HCT116 (cell line): ENCODE results near the gene DNAJB8. TPM values are rescaled to one million over a fixed set of nuclear protein-coding genes. Genes with fewer than 3 reads are reported as not detected.

Experiments
- ATAC-seq: fragments of 200-7000 bp; cut with Tn5 transposase; 2 replicates; pipeline ENCODE4 v1.9.1; 2020; ENCODE audit warnings: mild to moderate bottlenecking, moderate library complexity
- BruUV-seq: library from RNA; stranded (reverse); fragments of 400-500 nt; replicated peaks from 2 replicates; lab custom pipeline; 2021; lab: Mats Ljungman, UMichigan
- CTCF ChIA-PET: fragments of 300-600 bp; sonication (Branson Sonifier 250); formaldehyde crosslinking; loops from one replicate; lab custom pipeline; 2021; ENCODE audit warnings: antibody characterized with exemption; lab: Charles Lee
- POLR2A ChIA-PET: fragments of 300-600, 350-600 bp; sonication (Branson Sonifier 250); formaldehyde crosslinking; loops from one replicate; lab custom pipeline; 2021; ENCODE audit warnings: antibody characterized with exemption; lab: Charles Lee
- RAD21 ChIA-PET, 2 experiments: fragments of 300-600 bp; sonication (Branson Sonifier 250); formaldehyde crosslinking; loops; one replicate each; lab custom pipeline; 2023; ENCODE audit warnings: low total read pairs in 2 of 2; ENCODE audit not compliant: uncharacterized antibody in 2 of 2, unreplicated experiment in 2 of 2, low non-redundant PET in 1 of 2; lab: Charles Lee
- DNase-seq: peaks from one replicate; pipeline ENCODE4 v3.0.0-alpha.2; 2010; ENCODE audit warnings: low read depth, low spot score
- H2AFZ ChIP-seq: fragments of 200-600 bp; shearing (Covaris generic), sonication (generic); 2 replicates; pipeline ENCODE4 v1.6.1; 2017; ENCODE audit warnings: low read depth, mixed run types, mixed read lengths, antibody characterized with exemption, low read length; ENCODE audit not compliant: poor library complexity, severe bottlenecking
- H3K27ac ChIP-seq: 2 replicates; pipeline ENCODE4 v1.5.1; 2012; ENCODE audit warnings: low read depth, low read length
- H3K27me3 ChIP-seq: fragments of 200-600 bp; sonication (generic); 2 replicates; pipeline ENCODE4 v1.6.1; 2016; ENCODE audit warnings: mixed run types, low read length, mixed read lengths; ENCODE audit not compliant: insufficient read depth
- H3K36me3 ChIP-seq, 2 experiments: fragments of 200-500 bp in 1 of 2; fragments of 200-600 bp in 1 of 2; sonication (Bioruptor generic) in 1 of 2; sonication (generic) in 1 of 2; 2 replicates each; pipeline versions ENCODE4 v1.5.1 to v1.6.1; 2014 to 2016; ENCODE audit warnings: low read length in 2 of 2, inconsistent platforms in 1 of 2, mixed read lengths in 1 of 2, mixed run types in 1 of 2; ENCODE audit not compliant: insufficient read depth in 2 of 2, control insufficient read depth in 1 of 2
- H3K4me1 ChIP-seq, 2 experiments: fragments of 200-600 bp in 1 of 2; sonication (generic) in 1 of 2; 2 replicates each; pipeline versions ENCODE4 v1.5.1 to v1.6.1; 2012 to 2017; ENCODE audit warnings: low read length in 2 of 2, inconsistent platforms in 1 of 2, mild to moderate bottlenecking in 1 of 2, mixed read lengths in 1 of 2, mixed run types in 1 of 2, moderate library complexity in 1 of 2; ENCODE audit not compliant: insufficient read depth in 2 of 2, control insufficient read depth in 1 of 2
- H3K4me2 ChIP-seq: fragments of 200-600 bp; sonication (generic); 2 replicates; pipeline ENCODE4 v1.6.1; 2017; ENCODE audit warnings: mixed run types, low read length, mixed read lengths
- H3K4me3 ChIP-seq, 2 experiments: fragments of 200-600 bp in 1 of 2; sonication (generic) in 1 of 2; replicated peaks in 1 of 2; 2 replicates each; pipeline ENCODE4 v1.5.1; 2011 to 2016; ENCODE audit warnings: low read length in 2 of 2, control low read depth in 1 of 2, low read depth in 1 of 2, mild to moderate bottlenecking in 1 of 2, mixed read lengths in 1 of 2, mixed run types in 1 of 2
- H3K79me2 ChIP-seq: fragments of 200-600 bp; sonication (generic); 2 replicates; pipeline ENCODE4 v1.6.1; 2017; ENCODE audit warnings: mild to moderate bottlenecking, mixed run types, low read length, moderate library complexity, mixed read lengths; ENCODE audit not compliant: insufficient read depth
- H3K9ac ChIP-seq: fragments of 200-600 bp; sonication (generic); 2 replicates; pipeline ENCODE4 v1.6.1; 2016; ENCODE audit warnings: low read length, mixed read lengths
- H3K9me2 ChIP-seq: fragments of 200-600 bp; sonication (generic), shearing (Covaris generic); 2 replicates; pipeline ENCODE4 v1.6.1; 2017; ENCODE audit warnings: mixed run types, mild to moderate bottlenecking, moderate library complexity; ENCODE audit not compliant: insufficient read depth
- H3K9me3 ChIP-seq, 2 experiments: fragments of 200-500 bp in 1 of 2; fragments of 200-600 bp in 1 of 2; sonication (Bioruptor generic) in 1 of 2; sonication (generic) in 1 of 2; 2 replicates each; pipeline ENCODE4 v1.6.1; 2014 to 2017; ENCODE audit warnings: low read length in 2 of 2, mixed read lengths in 2 of 2, inconsistent platforms in 1 of 2, low read depth in 1 of 2, mild to moderate bottlenecking in 1 of 2, mixed run types in 1 of 2, moderate library complexity in 1 of 2; ENCODE audit not compliant: control insufficient read depth in 1 of 2, insufficient read depth in 1 of 2
- H4K20me1 ChIP-seq: fragments of 200-600 bp; sonication (generic), shearing (Covaris generic); 2 replicates; pipeline ENCODE4 v1.6.1; 2017; ENCODE audit warnings: mixed run types, mild to moderate bottlenecking, moderate library complexity; ENCODE audit not compliant: insufficient read depth
- CBX3 ChIP-seq: IDR thresholded peaks from 2 replicates; pipeline ENCODE4 v1.6.1; 2012; ENCODE audit warnings: low read depth
- ELF1 ChIP-seq: IDR thresholded peaks from 2 replicates; pipeline ENCODE4 v1.6.1; 2012; ENCODE audit warnings: low read depth, borderline replicate concordance
- FOSL1 ChIP-seq: IDR thresholded peaks from 2 replicates; pipeline ENCODE4 v1.6.1; 2012; ENCODE audit warnings: low read depth
- JUND ChIP-seq: IDR thresholded peaks from 2 replicates; pipeline ENCODE4 v1.6.1; 2012
- POLR2A ChIP-seq: IDR thresholded peaks from 2 replicates; pipeline ENCODE4 v1.7.0; 2011; ENCODE audit warnings: borderline replicate concordance; ENCODE audit not compliant: insufficient read depth, insufficient read length; ENCODE audit errors: extremely low read depth
- POLR2AphosphoS5 ChIP-seq: IDR thresholded peaks from 2 replicates; pipeline ENCODE4 v1.6.1; 2011; ENCODE audit warnings: mild to moderate bottlenecking, low read depth, low read length, moderate library complexity
- RAD21 ChIP-seq: IDR thresholded peaks from 2 replicates; pipeline ENCODE4 v1.6.1; 2012; ENCODE audit warnings: low read depth, mild to moderate bottlenecking
- SIN3A ChIP-seq: IDR thresholded peaks from 2 replicates; pipeline ENCODE4 v1.6.1; 2012; ENCODE audit warnings: low read depth
- SRF ChIP-seq: IDR thresholded peaks from 2 replicates; pipeline ENCODE4 v1.6.1; 2012; ENCODE audit warnings: low read depth
- TCF7L2 ChIP-seq: IDR thresholded peaks from 2 replicates; pipeline ENCODE4 v1.7.0; 2011; ENCODE audit warnings: borderline replicate concordance, inconsistent platforms; ENCODE audit not compliant: insufficient read depth, insufficient read length; ENCODE audit errors: extremely low read depth
- ZFX ChIP-seq: fragments of 450-650 bp; IDR thresholded peaks from 2 replicates; pipeline ENCODE4 v1.6.1; 2017
- ZNF274 ChIP-seq: fragments of 200-500 bp; sonication (Bioruptor generic); IDR thresholded peaks from 2 replicates; pipeline ENCODE4 v1.6.1; 2014; ENCODE audit warnings: mild to moderate bottlenecking, low read depth, low read length, inconsistent platforms
- intact Hi-C: fragments of 100-400 bp; cut with micrococcal nuclease; formaldehyde crosslinking; loops from 2 replicates; pipeline ENCODE4 v1.10.0; 2022
- total RNA-seq: library from RNA; stranded (reverse); gene quantifications from one replicate; pipeline ENCODE4 v1.2.1, GENCODE V29; 2021; ENCODE audit not compliant: unreplicated experiment
- TF ChIP-seq, protein P1 (sequence below): IDR thresholded peaks from 2 replicates; pipeline ENCODE4 v1.6.1; 2012; ENCODE audit warnings: low read depth
- TF ChIP-seq, protein P2 (sequence below): IDR thresholded peaks from 2 replicates; pipeline ENCODE4 v1.6.1; 2011; ENCODE audit warnings: mild to moderate bottlenecking, low read length, moderate library complexity; ENCODE audit not compliant: insufficient replicate concordance; ENCODE audit errors: extremely low read depth
- TF ChIP-seq, protein P3 (sequence below): IDR thresholded peaks from 2 replicates; pipeline ENCODE4 v1.6.1; 2012
- TF ChIP-seq, protein P4 (sequence below), 3 experiments: fragments of 200-600 bp in 1 of 3; sonication (generic) in 1 of 3; IDR thresholded peaks in 2 of 3; conservative IDR thresholded peaks in 1 of 3; 2 replicates each; pipeline ENCODE4 v1.5.1; 2012 to 2017; ENCODE audit warnings: low read depth in 2 of 3, low read length in 2 of 3, antibody characterized with exemption in 1 of 3, borderline replicate concordance in 1 of 3, control low read depth in 1 of 3, mild to moderate bottlenecking in 1 of 3, mixed read lengths in 1 of 3, mixed run types in 1 of 3, moderate library complexity in 1 of 3; ENCODE audit not compliant: insufficient read depth in 1 of 3

DNAJB8 gene
- total RNA-seq, 1 experiment from 2014 or later, result not detected

DNA sequence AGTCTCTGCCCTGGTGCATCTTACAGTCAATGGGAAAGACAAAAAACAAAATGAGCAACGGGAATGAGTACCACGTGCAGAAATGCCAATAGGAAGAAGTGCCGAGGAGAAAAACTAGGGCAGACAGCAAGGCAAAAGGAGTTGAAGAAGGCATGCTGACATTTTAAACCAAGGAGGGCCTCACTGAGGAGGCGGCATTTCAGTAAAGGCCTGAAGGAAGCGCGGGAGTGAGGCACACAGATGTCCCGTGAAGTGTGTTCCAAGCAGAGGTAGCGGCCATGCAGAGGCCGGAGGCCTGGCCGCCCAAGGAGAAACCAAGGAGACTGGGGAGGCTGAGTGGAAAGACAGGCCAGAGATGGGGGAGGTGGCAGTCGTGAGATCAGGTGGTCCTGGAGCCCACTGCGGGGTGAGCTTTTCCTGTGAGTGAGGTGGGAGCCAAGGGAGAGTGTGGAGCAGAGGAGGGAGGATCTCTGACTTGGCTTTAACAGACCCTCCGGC lies 34.8 kb downstream of the DNAJB8 start:
- Histone ChIP-seq H3K27ac (no peak overlapping the region), H3K27me3 (no peaks in the 10 kb centered on the region), H2AFZ (no peak overlapping the region), H4K20me1 (no peaks in the 10 kb centered on the region), H3K9ac (no peak overlapping the region), H3K36me3 (no peaks in the 10 kb centered on the region), H3K9me2 (no peaks in the 10 kb centered on the region), H3K4me1 (peaks cover 12 to 33% of the 10 kb centered on the region in 2 experiments; a peak in 3 of 4 replicates), H3K4me3 (no peak overlapping the region), H3K4me2 (no peak overlapping the region), H3K9me3 (no peaks in the 10 kb centered on the region), H3K79me2 (no peaks in the 10 kb centered on the region)
- POLR2A ChIA-PET, result no interaction called here
- BruUV-seq, result no TSS peak
- ATAC-seq (no peak), DNase-seq (no peak)
- CTCF ChIA-PET, result no interaction called here
- intact Hi-C loops, result no loop called here
- TF ChIP-seq, protein P1, sequence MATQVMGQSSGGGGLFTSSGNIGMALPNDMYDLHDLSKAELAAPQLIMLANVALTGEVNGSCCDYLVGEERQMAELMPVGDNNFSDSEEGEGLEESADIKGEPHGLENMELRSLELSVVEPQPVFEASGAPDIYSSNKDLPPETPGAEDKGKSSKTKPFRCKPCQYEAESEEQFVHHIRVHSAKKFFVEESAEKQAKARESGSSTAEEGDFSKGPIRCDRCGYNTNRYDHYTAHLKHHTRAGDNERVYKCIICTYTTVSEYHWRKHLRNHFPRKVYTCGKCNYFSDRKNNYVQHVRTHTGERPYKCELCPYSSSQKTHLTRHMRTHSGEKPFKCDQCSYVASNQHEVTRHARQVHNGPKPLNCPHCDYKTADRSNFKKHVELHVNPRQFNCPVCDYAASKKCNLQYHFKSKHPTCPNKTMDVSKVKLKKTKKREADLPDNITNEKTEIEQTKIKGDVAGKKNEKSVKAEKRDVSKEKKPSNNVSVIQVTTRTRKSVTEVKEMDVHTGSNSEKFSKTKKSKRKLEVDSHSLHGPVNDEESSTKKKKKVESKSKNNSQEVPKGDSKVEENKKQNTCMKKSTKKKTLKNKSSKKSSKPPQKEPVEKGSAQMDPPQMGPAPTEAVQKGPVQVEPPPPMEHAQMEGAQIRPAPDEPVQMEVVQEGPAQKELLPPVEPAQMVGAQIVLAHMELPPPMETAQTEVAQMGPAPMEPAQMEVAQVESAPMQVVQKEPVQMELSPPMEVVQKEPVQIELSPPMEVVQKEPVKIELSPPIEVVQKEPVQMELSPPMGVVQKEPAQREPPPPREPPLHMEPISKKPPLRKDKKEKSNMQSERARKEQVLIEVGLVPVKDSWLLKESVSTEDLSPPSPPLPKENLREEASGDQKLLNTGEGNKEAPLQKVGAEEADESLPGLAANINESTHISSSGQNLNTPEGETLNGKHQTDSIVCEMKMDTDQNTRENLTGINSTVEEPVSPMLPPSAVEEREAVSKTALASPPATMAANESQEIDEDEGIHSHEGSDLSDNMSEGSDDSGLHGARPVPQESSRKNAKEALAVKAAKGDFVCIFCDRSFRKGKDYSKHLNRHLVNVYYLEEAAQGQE, result no peak
- TF ChIP-seq ELF1 (no peak), TCF7L2 (no peak), RAD21 (no peak), ZNF274 (no peak), FOSL1 (no peak), POLR2A (no peak), SIN3A (no peak), JUND (no peak), SRF (no peak), ZFX (no peak), CBX3 (no peak), POLR2AphosphoS5 (no peak)
- TF ChIP-seq, protein P2, sequence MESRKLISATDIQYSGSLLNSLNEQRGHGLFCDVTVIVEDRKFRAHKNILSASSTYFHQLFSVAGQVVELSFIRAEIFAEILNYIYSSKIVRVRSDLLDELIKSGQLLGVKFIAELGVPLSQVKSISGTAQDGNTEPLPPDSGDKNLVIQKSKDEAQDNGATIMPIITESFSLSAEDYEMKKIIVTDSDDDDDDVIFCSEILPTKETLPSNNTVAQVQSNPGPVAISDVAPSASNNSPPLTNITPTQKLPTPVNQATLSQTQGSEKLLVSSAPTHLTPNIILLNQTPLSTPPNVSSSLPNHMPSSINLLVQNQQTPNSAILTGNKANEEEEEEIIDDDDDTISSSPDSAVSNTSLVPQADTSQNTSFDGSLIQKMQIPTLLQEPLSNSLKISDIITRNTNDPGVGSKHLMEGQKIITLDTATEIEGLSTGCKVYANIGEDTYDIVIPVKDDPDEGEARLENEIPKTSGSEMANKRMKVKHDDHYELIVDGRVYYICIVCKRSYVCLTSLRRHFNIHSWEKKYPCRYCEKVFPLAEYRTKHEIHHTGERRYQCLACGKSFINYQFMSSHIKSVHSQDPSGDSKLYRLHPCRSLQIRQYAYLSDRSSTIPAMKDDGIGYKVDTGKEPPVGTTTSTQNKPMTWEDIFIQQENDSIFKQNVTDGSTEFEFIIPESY, result no peak
- TF ChIP-seq, protein P3, sequence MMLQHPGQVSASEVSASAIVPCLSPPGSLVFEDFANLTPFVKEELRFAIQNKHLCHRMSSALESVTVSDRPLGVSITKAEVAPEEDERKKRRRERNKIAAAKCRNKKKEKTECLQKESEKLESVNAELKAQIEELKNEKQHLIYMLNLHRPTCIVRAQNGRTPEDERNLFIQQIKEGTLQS, result no peak
- TF ChIP-seq, protein P4, sequence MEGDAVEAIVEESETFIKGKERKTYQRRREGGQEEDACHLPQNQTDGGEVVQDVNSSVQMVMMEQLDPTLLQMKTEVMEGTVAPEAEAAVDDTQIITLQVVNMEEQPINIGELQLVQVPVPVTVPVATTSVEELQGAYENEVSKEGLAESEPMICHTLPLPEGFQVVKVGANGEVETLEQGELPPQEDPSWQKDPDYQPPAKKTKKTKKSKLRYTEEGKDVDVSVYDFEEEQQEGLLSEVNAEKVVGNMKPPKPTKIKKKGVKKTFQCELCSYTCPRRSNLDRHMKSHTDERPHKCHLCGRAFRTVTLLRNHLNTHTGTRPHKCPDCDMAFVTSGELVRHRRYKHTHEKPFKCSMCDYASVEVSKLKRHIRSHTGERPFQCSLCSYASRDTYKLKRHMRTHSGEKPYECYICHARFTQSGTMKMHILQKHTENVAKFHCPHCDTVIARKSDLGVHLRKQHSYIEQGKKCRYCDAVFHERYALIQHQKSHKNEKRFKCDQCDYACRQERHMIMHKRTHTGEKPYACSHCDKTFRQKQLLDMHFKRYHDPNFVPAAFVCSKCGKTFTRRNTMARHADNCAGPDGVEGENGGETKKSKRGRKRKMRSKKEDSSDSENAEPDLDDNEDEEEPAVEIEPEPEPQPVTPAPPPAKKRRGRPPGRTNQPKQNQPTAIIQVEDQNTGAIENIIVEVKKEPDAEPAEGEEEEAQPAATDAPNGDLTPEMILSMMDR (IDR thresholded peaks at IDR 0.05 in 2 of 3, conservative IDR thresholded peaks at IDR 0.05 in 1 of 3; ENCODE audit: borderline replicate concordance in 1 of 3, insufficient read depth in 1 of 3, low read depth in 2 of 3, low read length in 2 of 3), result no peak
- RAD21 ChIA-PET, result no interaction called here
